ENCODE results near the gene TTC34. TPM values are rescaled to one million over a fixed set of nuclear protein-coding genes. Genes with fewer than 3 reads are reported as not detected.

The TTC34 gene
- total RNA-seq, 1 experiment from 2014 or later: 1.3 TPM

- TF ChIP-seq JUND (IDR thresholded peaks at IDR 0.05): no peak
Measured at GRCh38 chr1:2593251-2593878, 208.1 kb downstream of the TTC34 start (continued).

GRCh38 chr1:2592672-2593071 lies 208.8 kb downstream of the TTC34 start:
- H3K27me3 ChIP-seq (ENCODE audit: insufficient read depth, low read length): no peaks in the 10 kb centered on the region
- no peaks in the 10 kb centered on the region for H3K79me2 ChIP-seq (ENCODE audit: insufficient read depth, low read length)
- ChIA-PET RAD21 (ENCODE audit: low non-redundant PET in 1 of 2, low total read pairs in 2 of 2, uncharacterized antibody in 2 of 2, unreplicated experiment in 2 of 2) (no interaction called here), CTCF (no interaction called here), POLR2A (no interaction called here)
- no peaks in the 10 kb centered on the region for H3K9me3 ChIP-seq (ENCODE audit: control insufficient read depth in 1 of 2, insufficient read depth in 1 of 2, low read depth in 1 of 2, low read length in 2 of 2)
- no peaks in the 10 kb centered on the region for H3K9me2 ChIP-seq (ENCODE audit: insufficient read depth)
- no peak for TF ChIP-seq FOSL1 (IDR thresholded peaks at IDR 0.05; ENCODE audit: low read depth)
- H3K9ac ChIP-seq (ENCODE audit: low read length): no peak overlapping the region
- no peak overlapping the region for H2AFZ ChIP-seq (ENCODE audit: low read depth, low read length, poor library complexity, severe bottlenecking)
- intact Hi-C loops (cut with micrococcal nuclease): no loop called here
- no TSS peak for BruUV-seq (replicated peaks)
- H3K36me3 ChIP-seq (ENCODE audit: control insufficient read depth in 1 of 2, insufficient read depth in 2 of 2, low read length in 2 of 2): no peaks in the 10 kb centered on the region
- H3K4me1 ChIP-seq (ENCODE audit: control insufficient read depth in 1 of 2, insufficient read depth in 2 of 2, low read length in 2 of 2): peaks cover 0 to 3% of the 10 kb centered on the region in 2 experiments; a peak in 1 of 4 replicates
- no peak overlapping the region for H3K27ac ChIP-seq (ENCODE audit: low read depth, low read length)
- no peak for DNase-seq (ENCODE audit: low read depth, low spot score)
- no peaks in the 10 kb centered on the region for H4K20me1 ChIP-seq (ENCODE audit: insufficient read depth)
- ATAC-seq: no peak
- no peak overlapping the region for H3K4me2 ChIP-seq (ENCODE audit: low read length)
- no peak overlapping the region for H3K4me3 ChIP-seq (replicated peaks in 1 of 2; ENCODE audit: low read depth in 1 of 2, low read length in 2 of 2)

- H4K20me1 ChIP-seq (ENCODE audit: insufficient read depth): no peaks in the 10 kb centered on the region
- intact Hi-C loops (cut with micrococcal nuclease): no loop called here
- DNase-seq (ENCODE audit: low read depth, low spot score) (no peak), ATAC-seq (no peak)
- no peak overlapping the region for H3K4me2 ChIP-seq (ENCODE audit: low read length)
- H2AFZ ChIP-seq (ENCODE audit: low read depth, low read length, poor library complexity, severe bottlenecking): no peak overlapping the region
- no peak overlapping the region for H3K9ac ChIP-seq (ENCODE audit: low read length)
- ChIA-PET RAD21 (ENCODE audit: low non-redundant PET in 1 of 2, low total read pairs in 2 of 2, uncharacterized antibody in 2 of 2, unreplicated experiment in 2 of 2) (no interaction called here), POLR2A (no interaction called here), CTCF (no interaction called here)
- no peaks in the 10 kb centered on the region for H3K9me3 ChIP-seq (ENCODE audit: control insufficient read depth in 1 of 2, insufficient read depth in 1 of 2, low read depth in 1 of 2, low read length in 2 of 2)
- peaks cover 0 to 7% of the 10 kb centered on the region in 2 experiments; a peak in 1 of 4 replicates for H3K4me1 ChIP-seq (ENCODE audit: control insufficient read depth in 1 of 2, insufficient read depth in 2 of 2, low read length in 2 of 2)
- H3K27me3 ChIP-seq (ENCODE audit: insufficient read depth, low read length): no peaks in the 10 kb centered on the region
- TF ChIP-seq MAX (IDR thresholded peaks at IDR 0.05) (no peak), FOSL1 (IDR thresholded peaks at IDR 0.05; ENCODE audit: low read depth) (no peak), EZH2 (IDR thresholded peaks at IDR 0.05) (no peak), JUND (IDR thresholded peaks at IDR 0.05) (no peak), CEBPB (IDR thresholded peaks at IDR 0.05; ENCODE audit: low read depth) (no peak)
- no peak overlapping the region for H3K27ac ChIP-seq (ENCODE audit: low read depth, low read length)
- no peak overlapping the region for H3K4me3 ChIP-seq (replicated peaks in 1 of 2; ENCODE audit: low read depth in 1 of 2, low read length in 2 of 2)
- H3K79me2 ChIP-seq (ENCODE audit: insufficient read depth, low read length): no peaks in the 10 kb centered on the region
- no TSS peak for BruUV-seq (replicated peaks)
- H3K36me3 ChIP-seq (ENCODE audit: control insufficient read depth in 1 of 2, insufficient read depth in 2 of 2, low read length in 2 of 2): no peaks in the 10 kb centered on the region
- H3K9me2 ChIP-seq (ENCODE audit: insufficient read depth): no peaks in the 10 kb centered on the region
Measured at GRCh38 chr1:2591581-2592261, 209.8 kb downstream of the TTC34 start.
